MG63 (cell line): Measurements from ENCODE around the gene KLHL1. TPM values are rescaled to one million over a fixed set of nuclear protein-coding genes. Genes with fewer than 3 reads are reported as not detected.

Source experiments
- DNase-seq: peaks from one replicate; pipeline ENCODE4 v3.0.0-alpha.2; 2020
- H3K27me3 ChIP-seq: fragments of 250-450 bp; sonication (Bioruptor Pico); 2 replicates; pipeline ENCODE4 v1.5.1; 2020; ENCODE audit warnings: mild to moderate bottlenecking, moderate library complexity
- H3K36me3 ChIP-seq: fragments of 250-450 bp; sonication (Bioruptor Pico); 2 replicates; pipeline ENCODE4 v1.5.1; 2020; ENCODE audit warnings: mild to moderate bottlenecking, moderate library complexity
- H3K4me3 ChIP-seq: fragments of 250-450 bp; sonication (Bioruptor Pico); 2 replicates; pipeline ENCODE4 v1.5.1; 2020; ENCODE audit warnings: mild to moderate bottlenecking, moderate library complexity
- H3K9me3 ChIP-seq: fragments of 250-450 bp; sonication (Bioruptor Pico); 2 replicates; pipeline ENCODE4 v1.5.1; 2020; ENCODE audit warnings: mild to moderate bottlenecking, moderate library complexity
- total RNA-seq: library from RNA; depleted of rRNA; stranded (reverse); fragments of >200 nt; shearing (Covaris generic); gene quantifications from 2 replicates; pipeline ENCODE4 v1.2.3, GENCODE V29; 2014; ENCODE audit warnings: low replicate concordance; rRNA removed

The KLHL1 gene
- total RNA-seq, 1 experiment from 2014 or later = not detected

- Histone ChIP-seq H3K4me3 (no peak overlapping the region), H3K27me3 (no peaks in the 10 kb centered on the region), H3K9me3 (no peaks in the 10 kb centered on the region), H3K36me3 (no peaks in the 10 kb centered on the region)
- DNase-seq = no peak
Observed at GRCh38 chr13:69676286-69676685, 432.0 kb downstream of the KLHL1 start.

- no peak for DNase-seq
- no peaks in the 10 kb centered on the region for H3K27me3 ChIP-seq
- H3K36me3 ChIP-seq = no peaks in the 10 kb centered on the region
- no peak overlapping the region for H3K4me3 ChIP-seq
- H3K9me3 ChIP-seq = no peaks in the 10 kb centered on the region
Observed at GRCh38 chr13:69660155-69660554, 448.1 kb downstream of the KLHL1 start.

- no peak for DNase-seq
- Histone ChIP-seq H3K36me3 (no peaks in the 10 kb centered on the region), H3K4me3 (no peak overlapping the region), H3K27me3 (no peaks in the 10 kb centered on the region), H3K9me3 (no peaks in the 10 kb centered on the region)
Observed at GRCh38 chr13:69657676-69658075, 450.6 kb downstream of the KLHL1 start.

- Histone ChIP-seq H3K9me3 (no peaks in the 10 kb centered on the region), H3K36me3 (no peaks in the 10 kb centered on the region), H3K27me3 (no peaks in the 10 kb centered on the region), H3K4me3 (no peak overlapping the region)
- DNase-seq = no peak
Observed at GRCh38 chr13:69654392-69654791, 453.9 kb downstream of the KLHL1 start.

Other genes starting within 250 kb of the KLHL1 start
- gene ATXN8OS, start 626 bp downstream of the KLHL1 start, total RNA-seq = not detected in 2 replicates